ENCODE results near the gene SHKBP1. TPM values are rescaled to one million over a fixed set of nuclear protein-coding genes. Genes with fewer than 3 reads are reported as not detected.

Gene SHKBP1
- total and polyA plus RNA-seq, 4 donors, result 10.1 to 22.9 (median 15.4) TPM

GRCh38 chr19:40547836-40548235 lies 28.8 kb upstream of the SHKBP1 start:
- Histone ChIP-seq H3K4me1 (ENCODE audit: control insufficient read depth in 4 of 4, insufficient read depth in 4 of 4, low read length in 3 of 4) (peaks cover 0 to 5% (median 3%) of the 10 kb centered on the region in 4 donors), H3K9me3 (ENCODE audit: control insufficient read depth in 4 of 4, low read length in 3 of 4) (no peaks in the 10 kb centered on the region), H3K27me3 (ENCODE audit: control insufficient read depth in 4 of 4, insufficient read depth in 4 of 4, low read length in 3 of 4) (peaks cover 0 to 4% (median under 1%) of the 10 kb centered on the region in 4 donors), H3K36me3 (ENCODE audit: control insufficient read depth in 4 of 4, insufficient read depth in 3 of 4, low read depth in 1 of 4, low read length in 3 of 4) (no peaks in the 10 kb centered on the region), H3K27ac (ENCODE audit: low read depth in 1 of 2, low read length in 2 of 2) (no peak overlapping the region), H3K9ac (ENCODE audit: low read depth in 1 of 2, low read length in 2 of 2) (no peak overlapping the region), H3K4me3 (ENCODE audit: low read depth in 1 of 3, low read length in 3 of 3) (no peak overlapping the region)
- WGBS, result 92% methylated on average over 1 of the region's 1 CpG
- DNase-seq (ENCODE audit: low spot score), result no peak
- TF ChIP-seq JUND (IDR thresholded peaks at IDR 0.05) (no peak), RXRA (IDR thresholded peaks at IDR 0.05) (no peak), GABPA (IDR thresholded peaks at IDR 0.05 in 1 of 2, conservative IDR thresholded peaks at IDR 0.05 in 1 of 2) (no peak), EGR1 (IDR thresholded peaks at IDR 0.05; ENCODE audit: low read depth in 2 of 2) (no peak)

GRCh38 chr19:40549007-40549708 lies 27.5 kb upstream of the SHKBP1 start:
- H3K4me3 ChIP-seq (ENCODE audit: low read depth in 1 of 3, low read length in 3 of 3), result no peak overlapping the region
- H3K36me3 ChIP-seq (ENCODE audit: control insufficient read depth in 4 of 4, insufficient read depth in 3 of 4, low read depth in 1 of 4, low read length in 3 of 4), result no peaks in the 10 kb centered on the region
- H3K27ac ChIP-seq (ENCODE audit: low read depth in 1 of 2, low read length in 2 of 2), result no peak overlapping the region
- no peak for DNase-seq (ENCODE audit: low spot score)
- H3K27me3 ChIP-seq (ENCODE audit: control insufficient read depth in 4 of 4, insufficient read depth in 4 of 4, low read length in 3 of 4), result peaks cover 0 to 4% (median under 1%) of the 10 kb centered on the region in 4 donors
- H3K4me1 ChIP-seq (ENCODE audit: control insufficient read depth in 4 of 4, insufficient read depth in 4 of 4, low read length in 3 of 4), result peaks cover 0 to 5% (median 3%) of the 10 kb centered on the region in 4 donors
- 7% methylated on average over 43 of the region's 43 CpGs for WGBS
- no peak overlapping the region for H3K9ac ChIP-seq (ENCODE audit: low read depth in 1 of 2, low read length in 2 of 2)
- H3K9me3 ChIP-seq (ENCODE audit: control insufficient read depth in 4 of 4, low read length in 3 of 4), result no peaks in the 10 kb centered on the region
- TF ChIP-seq, protein P1, sequence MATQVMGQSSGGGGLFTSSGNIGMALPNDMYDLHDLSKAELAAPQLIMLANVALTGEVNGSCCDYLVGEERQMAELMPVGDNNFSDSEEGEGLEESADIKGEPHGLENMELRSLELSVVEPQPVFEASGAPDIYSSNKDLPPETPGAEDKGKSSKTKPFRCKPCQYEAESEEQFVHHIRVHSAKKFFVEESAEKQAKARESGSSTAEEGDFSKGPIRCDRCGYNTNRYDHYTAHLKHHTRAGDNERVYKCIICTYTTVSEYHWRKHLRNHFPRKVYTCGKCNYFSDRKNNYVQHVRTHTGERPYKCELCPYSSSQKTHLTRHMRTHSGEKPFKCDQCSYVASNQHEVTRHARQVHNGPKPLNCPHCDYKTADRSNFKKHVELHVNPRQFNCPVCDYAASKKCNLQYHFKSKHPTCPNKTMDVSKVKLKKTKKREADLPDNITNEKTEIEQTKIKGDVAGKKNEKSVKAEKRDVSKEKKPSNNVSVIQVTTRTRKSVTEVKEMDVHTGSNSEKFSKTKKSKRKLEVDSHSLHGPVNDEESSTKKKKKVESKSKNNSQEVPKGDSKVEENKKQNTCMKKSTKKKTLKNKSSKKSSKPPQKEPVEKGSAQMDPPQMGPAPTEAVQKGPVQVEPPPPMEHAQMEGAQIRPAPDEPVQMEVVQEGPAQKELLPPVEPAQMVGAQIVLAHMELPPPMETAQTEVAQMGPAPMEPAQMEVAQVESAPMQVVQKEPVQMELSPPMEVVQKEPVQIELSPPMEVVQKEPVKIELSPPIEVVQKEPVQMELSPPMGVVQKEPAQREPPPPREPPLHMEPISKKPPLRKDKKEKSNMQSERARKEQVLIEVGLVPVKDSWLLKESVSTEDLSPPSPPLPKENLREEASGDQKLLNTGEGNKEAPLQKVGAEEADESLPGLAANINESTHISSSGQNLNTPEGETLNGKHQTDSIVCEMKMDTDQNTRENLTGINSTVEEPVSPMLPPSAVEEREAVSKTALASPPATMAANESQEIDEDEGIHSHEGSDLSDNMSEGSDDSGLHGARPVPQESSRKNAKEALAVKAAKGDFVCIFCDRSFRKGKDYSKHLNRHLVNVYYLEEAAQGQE (IDR thresholded peaks at IDR 0.05), result no peak
- TF ChIP-seq CTCF (IDR thresholded peaks at IDR 0.05; ENCODE audit: low read depth, low read length, missing input control) (peak; percentile 33), RAD21 (IDR thresholded peaks at IDR 0.05) (peak in 1 of 2 donors; percentile 64)

DNA sequence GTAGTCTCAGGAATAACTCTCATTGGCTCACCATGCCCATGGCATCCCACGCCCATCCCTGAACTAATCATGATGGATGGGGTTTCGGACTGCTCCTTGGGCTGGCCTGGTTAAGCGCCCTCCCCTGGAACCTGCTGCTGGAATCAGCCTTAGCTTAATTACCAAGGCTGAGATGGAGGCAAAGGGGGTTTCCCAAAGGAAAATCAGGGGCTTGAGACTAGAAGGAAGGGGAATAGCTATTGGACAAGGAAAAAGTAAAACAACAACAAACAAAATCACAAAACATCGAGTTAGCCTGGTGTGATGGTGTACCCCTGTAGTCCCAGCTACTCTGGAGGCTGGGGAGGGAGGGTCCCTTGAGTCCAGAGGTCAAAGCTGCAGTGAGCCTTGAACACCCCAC lies 25.7 kb upstream of the SHKBP1 start:
- Histone ChIP-seq H3K27ac (ENCODE audit: low read depth in 1 of 2, low read length in 2 of 2) (no peak overlapping the region), H3K4me1 (ENCODE audit: control insufficient read depth in 4 of 4, insufficient read depth in 4 of 4, low read length in 3 of 4) (peaks cover 0 to 5% (median 3%) of the 10 kb centered on the region in 4 donors), H3K9me3 (ENCODE audit: control insufficient read depth in 4 of 4, low read length in 3 of 4) (no peaks in the 10 kb centered on the region), H3K4me3 (ENCODE audit: low read depth in 1 of 3, low read length in 3 of 3) (no peak overlapping the region), H3K9ac (ENCODE audit: low read depth in 1 of 2, low read length in 2 of 2) (no peak overlapping the region), H3K27me3 (ENCODE audit: control insufficient read depth in 4 of 4, insufficient read depth in 4 of 4, low read length in 3 of 4) (peaks cover 0 to 4% (median 3%) of the 10 kb centered on the region in 4 donors), H3K36me3 (ENCODE audit: control insufficient read depth in 4 of 4, insufficient read depth in 3 of 4, low read depth in 1 of 4, low read length in 3 of 4) (no peaks in the 10 kb centered on the region)
- TF ChIP-seq TAF1 (conservative IDR thresholded peaks at IDR 0.05) (no peak), FOXA2 (IDR thresholded peaks at IDR 0.05) (no peak), CTCF (IDR thresholded peaks at IDR 0.05; ENCODE audit: low read depth, low read length, missing input control) (no peak), HNF4G (IDR thresholded peaks at IDR 0.05) (no peak), JUND (IDR thresholded peaks at IDR 0.05) (no peak), MAX (IDR thresholded peaks at IDR 0.05) (no peak), RXRA (IDR thresholded peaks at IDR 0.05) (no peak), HNF4A (conservative IDR thresholded peaks at IDR 0.05) (no peak), FOXA1 (IDR thresholded peaks at IDR 0.05) (no peak), EGR1 (IDR thresholded peaks at IDR 0.05; ENCODE audit: low read depth in 2 of 2) (no peak), NR2F2 (IDR thresholded peaks at IDR 0.05) (no peak), RAD21 (IDR thresholded peaks at IDR 0.05) (no peak), GABPA (IDR thresholded peaks at IDR 0.05 in 1 of 2, conservative IDR thresholded peaks at IDR 0.05 in 1 of 2) (no peak), ATF3 (IDR thresholded peaks at IDR 0.05) (no peak)
- TF ChIP-seq, protein P2, sequence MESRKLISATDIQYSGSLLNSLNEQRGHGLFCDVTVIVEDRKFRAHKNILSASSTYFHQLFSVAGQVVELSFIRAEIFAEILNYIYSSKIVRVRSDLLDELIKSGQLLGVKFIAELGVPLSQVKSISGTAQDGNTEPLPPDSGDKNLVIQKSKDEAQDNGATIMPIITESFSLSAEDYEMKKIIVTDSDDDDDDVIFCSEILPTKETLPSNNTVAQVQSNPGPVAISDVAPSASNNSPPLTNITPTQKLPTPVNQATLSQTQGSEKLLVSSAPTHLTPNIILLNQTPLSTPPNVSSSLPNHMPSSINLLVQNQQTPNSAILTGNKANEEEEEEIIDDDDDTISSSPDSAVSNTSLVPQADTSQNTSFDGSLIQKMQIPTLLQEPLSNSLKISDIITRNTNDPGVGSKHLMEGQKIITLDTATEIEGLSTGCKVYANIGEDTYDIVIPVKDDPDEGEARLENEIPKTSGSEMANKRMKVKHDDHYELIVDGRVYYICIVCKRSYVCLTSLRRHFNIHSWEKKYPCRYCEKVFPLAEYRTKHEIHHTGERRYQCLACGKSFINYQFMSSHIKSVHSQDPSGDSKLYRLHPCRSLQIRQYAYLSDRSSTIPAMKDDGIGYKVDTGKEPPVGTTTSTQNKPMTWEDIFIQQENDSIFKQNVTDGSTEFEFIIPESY (IDR thresholded peaks at IDR 0.05), result no peak
- 90% methylated on average over 4 of the region's 4 CpGs for WGBS
- no peak for DNase-seq (ENCODE audit: low spot score)
